Keratinocyte (primary cell): ENCODE results near the gene RAB11FIP4. TPM values are rescaled to one million over a fixed set of nuclear protein-coding genes. Genes with fewer than 3 reads are reported as not detected.

ENCODE experiments used
- DNase-seq: peaks from one replicate; pipeline ENCODE4 v3.0.0-alpha.2; 2011; ENCODE audit warnings: low read depth, missing footprints, low spot score
- FAIRE-seq: peaks from 2 replicates; lab custom pipeline; 2011; peaks lifted over from hg19 to GRCh38; lab: Jason Lieb, UNC
- H2AFZ ChIP-seq: 2 replicates; pipeline ENCODE4 v1.6.0; 2012; ENCODE audit warnings: low read length, control low read depth, inconsistent platforms; ENCODE audit not compliant: control insufficient read depth
- H3K27ac ChIP-seq: 2 replicates; pipeline ENCODE4 v1.5.1; 2011; ENCODE audit warnings: low read length; ENCODE audit not compliant: control insufficient read depth, insufficient read depth
- H3K27me3 ChIP-seq: 3 replicates; pipeline ENCODE4 v1.6.0; 2011; ENCODE audit warnings: low read length; ENCODE audit not compliant: control insufficient read depth, insufficient read depth; ENCODE audit errors: extremely low read depth
- H3K36me3 ChIP-seq, 2 experiments: 2 replicates in 1 of 2; 3 replicates in 1 of 2; pipeline ENCODE4 v1.5.1; 2011; ENCODE audit warnings: low read length in 2 of 2, mild to moderate bottlenecking in 1 of 2; ENCODE audit not compliant: control insufficient read depth in 2 of 2, insufficient read depth in 2 of 2; ENCODE audit errors: extremely low read depth in 1 of 2
- H3K4me1 ChIP-seq: 3 replicates; pipeline ENCODE4 v1.5.1; 2011; ENCODE audit warnings: low read length; ENCODE audit not compliant: control insufficient read depth, insufficient read depth; ENCODE audit errors: extremely low read depth
- H3K4me2 ChIP-seq: 3 replicates; pipeline ENCODE4 v1.6.0; 2011; ENCODE audit warnings: low read depth, low read length; ENCODE audit not compliant: control insufficient read depth, insufficient read depth; ENCODE audit errors: extremely low read depth
- H3K4me3 ChIP-seq, 3 experiments: fragments of 200-600 bp in 1 of 3; sonication (generic) in 1 of 3; 2 replicates in 2 of 3; 3 replicates in 1 of 3; pipeline ENCODE4 v1.5.1; 2011 to 2016; ENCODE audit warnings: low read length in 3 of 3, mild to moderate bottlenecking in 3 of 3, control low read depth in 2 of 3, inconsistent platforms in 1 of 3, low read depth in 1 of 3, mixed read lengths in 1 of 3, mixed run types in 1 of 3, moderate library complexity in 1 of 3; ENCODE audit not compliant: control insufficient read depth in 2 of 3, insufficient read depth in 2 of 3; ENCODE audit errors: extremely low read depth in 1 of 3
- H3K79me2 ChIP-seq: 2 replicates; pipeline ENCODE4 v1.6.0; 2012; ENCODE audit warnings: low read length; ENCODE audit not compliant: control insufficient read depth, insufficient read depth
- H3K9ac ChIP-seq: 3 replicates; pipeline ENCODE4 v1.6.0; 2011; ENCODE audit warnings: low read length; ENCODE audit not compliant: control insufficient read depth, insufficient read depth; ENCODE audit errors: extremely low read depth
- H3K9me1 ChIP-seq: 3 replicates; pipeline ENCODE4 v1.6.0; 2011; ENCODE audit warnings: low read length; ENCODE audit not compliant: control insufficient read depth, insufficient read depth; ENCODE audit errors: extremely low read depth
- H3K9me3 ChIP-seq: 2 replicates; pipeline ENCODE4 v1.5.1; 2012; ENCODE audit warnings: low read depth, low read length; ENCODE audit not compliant: control insufficient read depth
- H4K20me1 ChIP-seq: 3 replicates; pipeline ENCODE4 v1.6.0; 2011; ENCODE audit warnings: low read length; ENCODE audit not compliant: control insufficient read depth, insufficient read depth; ENCODE audit errors: extremely low read depth
- CTCF ChIP-seq, 3 experiments: IDR thresholded peaks in 1 of 3; conservative IDR thresholded peaks in 1 of 3; optimal IDR thresholded peaks in 1 of 3; 2 replicates in 2 of 3; 3 replicates in 1 of 3; pipeline versions ENCODE3 to v1.5.1; 2011; ENCODE audit warnings: low read length in 3 of 3, mild to moderate bottlenecking in 3 of 3, moderate library complexity in 2 of 3, control low read depth in 1 of 3, inconsistent platforms in 1 of 3; ENCODE audit not compliant: insufficient read depth in 2 of 3; ENCODE audit errors: extremely low read depth in 1 of 3
- EZH2 ChIP-seq: IDR thresholded peaks from one replicate; pipeline ENCODE4 v1.6.1; 2012; ENCODE audit warnings: inconsistent platforms, mild to moderate bottlenecking, low read length, moderate library complexity
- dilution Hi-C: fragments of 300-500 bp; cut with MboI; formaldehyde crosslinking; loops from one replicate; pipeline ENCODE4 v1.7.0; 2020; ENCODE audit warnings: low sequenced_read_pairs; ENCODE audit not compliant: extremely low pct_ligation_motif_present
- polyA plus RNA-seq, 5 experiments: library from polyadenylated mRNA; depleted of rRNA in 3 of 5; stranded (reverse) in 3 of 5; stranded (forward) in 1 of 5; unstranded in 1 of 5; fragments of >200 nt; gene quantifications; 1 replicate in 1 of 5; 2 replicates in 3 of 5; 3 replicates in 1 of 5; pipeline versions ENCODE4 v1.2.1 to v1.2.3, GENCODE V29; 2011 to 2012; ENCODE audit warnings: missing spikeins in 2 of 5, low read depth in 1 of 5, low replicate concordance in 1 of 5

Gene RAB11FIP4
- polyA plus RNA-seq, 1 donor (not counting 4 experiments of a cell fraction or from before 2014, with no cell fraction given) = 9.1 TPM

- Histone ChIP-seq H3K27me3 (no peaks in the 10 kb centered on the region), H3K79me2 (peaks cover under 1% of the 10 kb centered on the region), H3K9me1 (no peaks in the 10 kb centered on the region), H3K4me2 (peak overlapping the region; percentile 82), H4K20me1 (peaks cover 4% of the 10 kb centered on the region), H3K9ac (peak overlapping the region; percentile 79), H3K4me1 (peaks cover 44% of the 10 kb centered on the region), H3K27ac (peak overlapping the region; percentile 34), H2AFZ (peak overlapping the region; percentile 74), H3K9me3 (no peaks in the 10 kb centered on the region), H3K36me3 (no peaks in the 10 kb centered on the region), H3K4me3 (peak overlapping the region; percentile 75 to 80 (median 78))
- DNase-seq = peak; percentile 75
- dilution Hi-C loops = no loop called here
- TF ChIP-seq CTCF (optimal IDR thresholded peaks at IDR 0.05 in 1 of 3, IDR thresholded peaks at IDR 0.05 in 1 of 3, conservative IDR thresholded peaks at IDR 0.05 in 1 of 3; ENCODE audit: extremely low read depth in 1 of 3, insufficient read depth in 2 of 3, low read length in 3 of 3) = peak in 1 of 3 experiments; percentile 33
- TF ChIP-seq EZH2 = no peak
- no peak for FAIRE-seq
These were observed 96.3 kb downstream of the RAB11FIP4 start for GRCh38 chr17:31487648-31488263.

- H3K27ac ChIP-seq = peak overlapping the region; percentile 34
- DNase-seq (no peak), FAIRE-seq (no peak)
- H3K4me3 ChIP-seq = peak overlapping the region; percentile 75 to 80 (median 78)
- TF ChIP-seq CTCF (optimal IDR thresholded peaks at IDR 0.05 in 1 of 3, IDR thresholded peaks at IDR 0.05 in 1 of 3, conservative IDR thresholded peaks at IDR 0.05 in 1 of 3; ENCODE audit: extremely low read depth in 1 of 3, insufficient read depth in 2 of 3, low read length in 3 of 3) (no peak), EZH2 (no peak)
- dilution Hi-C loops = no loop called here
- no peaks in the 10 kb centered on the region for H3K27me3 ChIP-seq
- H2AFZ ChIP-seq = peak overlapping the region; percentile 60
- peak overlapping the region; percentile 79 for H3K9ac ChIP-seq
- no peaks in the 10 kb centered on the region for H3K9me3 ChIP-seq
- H3K9me1 ChIP-seq = peaks cover 3% of the 10 kb centered on the region
- H3K4me2 ChIP-seq = peak overlapping the region; percentile 91
- H3K79me2 ChIP-seq = peaks cover 2% of the 10 kb centered on the region
- H3K4me1 ChIP-seq = peaks cover 50% of the 10 kb centered on the region
- no peaks in the 10 kb centered on the region for H3K36me3 ChIP-seq
- H4K20me1 ChIP-seq = peaks cover 4% of the 10 kb centered on the region
These were observed 96.9 kb downstream of the RAB11FIP4 start for GRCh38 chr17:31488264-31488981.
